H1 (cell line): ENCODE data around the gene WDR35. TPM values are rescaled to one million over a fixed set of nuclear protein-coding genes. Genes with fewer than 3 reads are reported as not detected.

Experiments
- BRCA1 ChIP-seq: IDR thresholded peaks from 2 replicates; pipeline ENCODE4 v1.6.1; 2012; ENCODE audit warnings: low read depth, low read length, improper control_type of control experiment
- CHD2 ChIP-seq: IDR thresholded peaks from 2 replicates; pipeline ENCODE4 v1.6.1; 2012; ENCODE audit warnings: low read length, improper control_type of control experiment
- RXRA ChIP-seq: IDR thresholded peaks from 2 replicates; pipeline ENCODE4 v1.6.1; 2011; ENCODE audit warnings: low read depth, mild to moderate bottlenecking, low read length, moderate library complexity; ENCODE audit not compliant: insufficient read depth
- SP1 ChIP-seq: IDR thresholded peaks from 2 replicates; pipeline ENCODE4 v1.6.1; 2011; ENCODE audit warnings: low read depth, low read length
- SP2 ChIP-seq: IDR thresholded peaks from 2 replicates; pipeline ENCODE4 v1.6.1; 2012; ENCODE audit warnings: mild to moderate bottlenecking, low read length, inconsistent platforms
- SRF ChIP-seq: IDR thresholded peaks from 2 replicates; pipeline ENCODE4 v1.6.1; 2011; ENCODE audit warnings: mild to moderate bottlenecking, low read depth, low read length, moderate library complexity
- TAF7 ChIP-seq: optimal IDR thresholded peaks from 2 replicates; pipeline ENCODE3; 2011; ENCODE audit warnings: low read depth, mild to moderate bottlenecking, inconsistent platforms, low read length, moderate library complexity, borderline replicate concordance
- TCF12 ChIP-seq: IDR thresholded peaks from 2 replicates; pipeline ENCODE4 v1.6.1; 2011; ENCODE audit warnings: low read depth, mild to moderate bottlenecking, low read length
- polyA plus RNA-seq, 7 experiments: library from polyadenylated mRNA; depleted of rRNA in 3 of 7; stranded (reverse) in 5 of 7; unstranded in 2 of 7; fragments of >200 nt in 5 of 7; fragments of 200-250 nt in 2 of 7; gene quantifications; 1 replicate in 5 of 7; 2 replicates in 1 of 7; 4 replicates in 1 of 7; pipeline versions ENCODE4 v1.2.1 to v1.2.3, GENCODE V29; 2011 to 2013; ENCODE audit warnings: missing spikeins in 2 of 7, mixed read lengths in 2 of 7
- total RNA-seq: library from RNA; stranded (reverse); fragmentation: NEBNext Ultra II Directional; extraction: Animal tissue kit (Norgen Biotek cat#: 25700); gene quantifications from 2 replicates; pipeline ENCODE4 v1.2.1, GENCODE V29; 2021
- TF ChIP-seq, protein P1 (sequence below): IDR thresholded peaks from 2 replicates; pipeline ENCODE4 v1.6.1; 2012; ENCODE audit warnings: inconsistent platforms

The WDR35 gene
- total and polyA plus RNA-seq, 2 of the 8 experiments (the other 6 are each of a cell fraction or from before 2014, with no cell fraction given): 9.0 to 25.5 TPM

DNA sequence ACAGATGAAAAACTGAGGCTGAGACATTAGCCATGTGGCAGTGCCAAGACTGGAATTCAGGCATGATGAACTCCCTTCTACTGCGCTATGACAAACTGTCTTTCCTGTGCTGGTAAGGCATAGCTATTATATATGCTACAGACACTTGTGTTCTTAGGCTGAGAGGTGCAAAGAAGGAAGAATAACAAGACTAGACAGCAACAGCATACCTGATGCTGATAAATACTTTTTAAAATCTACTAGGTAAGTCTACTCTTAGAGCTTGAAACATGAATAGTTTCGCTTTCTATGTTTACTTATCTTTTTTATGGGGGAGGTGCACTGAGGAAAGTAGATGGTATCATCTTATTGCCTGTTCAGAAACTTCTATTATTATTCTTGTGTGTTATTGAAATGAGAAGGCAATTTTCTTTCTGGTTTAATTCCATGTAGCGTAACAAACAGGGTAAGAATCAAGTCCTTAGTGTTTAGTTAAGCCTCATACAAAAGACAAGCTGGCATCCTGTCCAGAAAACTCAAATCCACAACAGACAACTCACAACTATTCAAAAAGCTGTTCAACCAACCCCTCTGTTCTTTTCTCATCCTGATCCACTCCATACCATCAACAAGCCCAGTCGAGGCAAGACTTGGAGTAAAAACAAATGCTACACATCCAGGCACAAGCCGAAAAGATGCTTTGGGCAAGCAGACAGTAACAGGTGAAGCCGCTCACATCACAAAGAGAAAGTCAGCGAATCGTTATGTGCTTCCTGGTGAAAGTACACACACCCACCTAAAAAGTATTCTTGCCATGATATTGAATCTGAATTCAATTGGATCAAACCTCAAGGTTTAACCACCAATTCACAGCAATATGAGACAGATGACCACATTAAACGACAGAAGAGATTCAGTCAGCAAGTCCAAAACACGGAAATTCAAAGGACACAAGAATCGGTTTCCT is 89.6 kb downstream of the WDR35 start (continued):
- no peak for TF ChIP-seq BRCA1
- no peak for TF ChIP-seq TCF12
- TF ChIP-seq RXRA: no peak
- TF ChIP-seq SP1: no peak
- TF ChIP-seq, protein P1, sequence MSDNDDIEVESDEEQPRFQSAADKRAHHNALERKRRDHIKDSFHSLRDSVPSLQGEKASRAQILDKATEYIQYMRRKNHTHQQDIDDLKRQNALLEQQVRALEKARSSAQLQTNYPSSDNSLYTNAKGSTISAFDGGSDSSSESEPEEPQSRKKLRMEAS: no peak
- TF ChIP-seq SRF: no peak
- TF ChIP-seq TAF7: no peak
- no peak for TF ChIP-seq CHD2
- no peak for TF ChIP-seq SP2
